ES-I3 (cell line): ENCODE results near the gene HOXB3.
A peak's percentile ranks its signal among the peaks of the same experiment; 100 is the strongest.

ENCODE experiments used
- H3K36me3 ChIP-seq: 2 replicates; pipeline ENCODE4 v1.6.1; 2013; ENCODE audit warnings: mild to moderate bottlenecking, low read length, control low read depth, moderate library complexity; ENCODE audit not compliant: insufficient read depth
- H3K4me1 ChIP-seq: 2 replicates; pipeline ENCODE4 v1.6.1; 2013; ENCODE audit warnings: mild to moderate bottlenecking, control low read depth, low read length; ENCODE audit not compliant: insufficient read depth
- H3K9ac ChIP-seq: 2 replicates; pipeline ENCODE4 v1.6.1; 2013; ENCODE audit warnings: low read depth, mild to moderate bottlenecking, low read length, moderate library complexity
- H3K9me3 ChIP-seq: 2 replicates; pipeline ENCODE4 v1.6.1; 2013; ENCODE audit warnings: mild to moderate bottlenecking, low read length, moderate library complexity; ENCODE audit not compliant: control insufficient read depth, insufficient read depth

The HOXB3 gene

DNA sequence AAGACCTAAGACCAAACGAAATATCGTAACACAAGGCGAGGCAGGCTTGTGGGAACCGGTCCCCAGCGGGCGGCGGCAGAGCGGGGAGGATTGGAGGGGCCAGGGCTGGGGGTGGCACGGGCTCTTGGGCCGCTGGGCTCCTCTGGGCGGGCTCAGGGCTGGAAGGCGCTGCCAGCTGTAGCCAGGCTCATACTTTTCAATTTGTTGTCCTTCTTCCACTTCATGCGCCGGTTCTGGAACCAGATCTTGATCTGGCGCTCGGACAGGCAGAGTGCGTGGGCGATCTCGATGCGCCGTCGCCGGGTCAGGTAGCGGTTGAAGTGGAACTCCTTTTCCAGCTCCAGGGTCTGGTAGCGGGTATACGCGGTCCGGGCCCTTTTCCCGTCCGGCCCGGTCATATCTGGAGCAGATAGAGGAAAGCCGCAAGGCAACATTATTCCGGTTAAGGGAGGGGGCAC lies 2.0 kb upstream of the HOXB3 start:
- peaks cover 16% of the 10 kb centered on the region for H3K4me1 ChIP-seq

DNA sequence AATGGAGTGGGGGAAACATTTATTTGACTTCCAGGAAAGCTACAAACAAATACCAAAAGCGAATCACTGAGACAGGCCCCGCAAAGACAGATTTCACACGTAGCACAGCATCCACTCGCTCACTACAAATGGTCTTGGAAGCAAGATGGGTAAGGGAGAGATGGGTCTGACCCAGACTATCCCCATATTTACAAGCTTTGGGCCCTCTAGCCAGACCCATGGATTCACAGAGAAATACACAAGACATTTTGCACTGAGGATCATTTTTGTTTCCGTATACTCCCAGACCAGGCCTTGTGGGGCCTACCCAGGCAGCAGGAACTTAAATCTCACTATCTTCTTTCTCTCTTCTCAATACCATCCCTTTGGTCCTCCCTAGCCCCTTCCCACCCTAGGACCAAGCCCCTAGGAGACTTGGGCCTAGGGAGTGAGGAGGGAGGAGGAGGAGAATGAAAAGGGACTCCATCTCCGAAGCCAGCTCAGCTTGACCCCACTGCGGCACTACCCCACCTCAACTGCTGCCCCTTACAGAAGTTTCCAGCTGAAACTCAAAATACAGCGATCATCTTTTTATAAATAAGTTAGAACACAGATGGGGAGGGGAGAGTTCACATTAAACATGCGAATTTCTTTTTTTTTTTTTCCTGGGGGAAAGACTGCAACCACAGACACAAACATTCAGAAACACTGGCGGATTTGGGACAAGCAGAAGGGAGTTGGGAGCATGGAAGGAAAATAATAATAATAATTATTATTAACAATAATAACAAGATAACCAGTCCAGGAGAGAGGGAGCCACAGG lies 1.4 kb upstream of the HOXB3 start:
- Histone ChIP-seq H3K4me1 (peaks cover 15% of the 10 kb centered on the region), H3K36me3 (no peaks in the 10 kb centered on the region), H3K9me3 (no peaks in the 10 kb centered on the region), H3K9ac (no peak overlapping the region)

More for the DNA sequence above, 2.0 kb upstream of the HOXB3 start:
- H3K9ac ChIP-seq = no peak overlapping the region
- no peaks in the 10 kb centered on the region for H3K36me3 ChIP-seq
- H3K9me3 ChIP-seq = no peaks in the 10 kb centered on the region

- no peaks in the 10 kb centered on the region for H3K36me3 ChIP-seq
- no peaks in the 10 kb centered on the region for H3K9me3 ChIP-seq
- H3K9ac ChIP-seq = no peak overlapping the region
- peaks cover 19% of the 10 kb centered on the region for H3K4me1 ChIP-seq
Measured at GRCh38 chr17:48590607-48591161, 643 bp upstream of the HOXB3 start.

- H3K9me3 ChIP-seq = no peaks in the 10 kb centered on the region
- H3K9ac ChIP-seq = no peak overlapping the region
- no peaks in the 10 kb centered on the region for H3K36me3 ChIP-seq
- peaks cover 11% of the 10 kb centered on the region for H3K4me1 ChIP-seq
Measured at GRCh38 chr17:48589060-48589830, 796 bp downstream of the HOXB3 start.

- no peaks in the 10 kb centered on the region for H3K36me3 ChIP-seq
- H3K9ac ChIP-seq = no peak overlapping the region
- H3K4me1 ChIP-seq = peaks cover 9% of the 10 kb centered on the region
- no peaks in the 10 kb centered on the region for H3K9me3 ChIP-seq
Measured at GRCh38 chr17:48588528-48588927, 1.5 kb downstream of the HOXB3 start.

DNA sequence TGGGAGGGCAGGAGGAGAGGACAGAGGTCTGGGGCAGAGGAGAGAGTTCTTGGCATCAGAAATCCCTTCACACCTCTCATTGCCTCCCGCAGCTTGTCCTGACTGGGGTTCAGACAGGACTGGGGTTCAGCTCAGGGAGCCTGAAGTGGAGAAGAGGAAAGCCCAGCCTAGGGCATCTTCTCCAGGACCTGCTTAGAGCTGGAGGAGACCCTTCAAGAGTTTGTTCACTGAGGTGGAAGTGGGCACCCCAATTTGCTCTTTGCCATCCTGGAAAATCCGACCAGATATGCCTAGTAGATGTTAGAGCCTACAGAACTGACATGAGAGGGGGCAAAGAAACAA lies 2.0 kb downstream of the HOXB3 start:
- Histone ChIP-seq H3K36me3 (no peaks in the 10 kb centered on the region), H3K4me1 (peaks cover 9% of the 10 kb centered on the region), H3K9ac (no peak overlapping the region), H3K9me3 (no peaks in the 10 kb centered on the region)

- peaks cover 4% of the 10 kb centered on the region for H3K4me1 ChIP-seq
- no peaks in the 10 kb centered on the region for H3K36me3 ChIP-seq
- H3K9ac ChIP-seq = no peak overlapping the region
- H3K9me3 ChIP-seq = no peaks in the 10 kb centered on the region
Measured at GRCh38 chr17:48587276-48588073, 2.6 kb downstream of the HOXB3 start.

GRCh38 chr17:48586355-48587258 lies 3.4 kb downstream of the HOXB3 start:
- peak overlapping the region; percentile 40; the same call in 1 of the 2 replicates for H3K9ac ChIP-seq
- H3K9me3 ChIP-seq = no peaks in the 10 kb centered on the region
- peaks cover 4% of the 10 kb centered on the region for H3K4me1 ChIP-seq
- H3K36me3 ChIP-seq = no peaks in the 10 kb centered on the region

DNA sequence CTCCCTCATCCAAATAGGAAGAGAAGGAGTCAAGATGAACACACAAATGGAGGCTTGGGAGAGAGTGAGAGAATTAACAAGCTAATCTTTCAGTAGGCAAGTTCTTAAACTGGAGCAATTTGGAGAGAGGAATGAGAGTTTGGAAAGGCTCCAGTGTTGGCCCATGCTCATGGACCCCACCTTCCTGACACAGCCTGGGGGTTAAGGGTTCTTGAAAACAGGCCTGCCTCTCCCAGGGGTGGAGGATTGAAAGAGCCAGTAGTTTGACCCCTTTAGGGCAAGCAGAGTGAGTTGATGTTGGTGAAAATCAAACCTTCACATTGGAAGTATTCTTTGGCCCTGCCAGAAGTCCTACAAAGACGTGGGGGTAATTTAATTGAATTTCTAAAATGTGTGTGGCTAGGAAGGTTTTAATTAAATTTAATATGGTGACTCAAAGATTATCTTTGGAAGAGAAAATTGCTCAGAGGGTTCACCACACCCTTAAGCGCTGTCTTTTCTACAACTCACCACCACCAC lies 5.8 kb downstream of the HOXB3 start:
- peaks cover 4% of the 10 kb centered on the region for H3K4me1 ChIP-seq
- H3K36me3 ChIP-seq = no peaks in the 10 kb centered on the region
- no peak overlapping the region for H3K9ac ChIP-seq
- no peaks in the 10 kb centered on the region for H3K9me3 ChIP-seq

- Histone ChIP-seq H3K36me3 (no peaks in the 10 kb centered on the region), H3K9me3 (no peaks in the 10 kb centered on the region), H3K9ac (no peak overlapping the region), H3K4me1 (peaks cover 4% of the 10 kb centered on the region; the same call in 1 of the 2 replicates)
Measured at GRCh38 chr17:48583708-48584222, 6.3 kb downstream of the HOXB3 start.

DNA sequence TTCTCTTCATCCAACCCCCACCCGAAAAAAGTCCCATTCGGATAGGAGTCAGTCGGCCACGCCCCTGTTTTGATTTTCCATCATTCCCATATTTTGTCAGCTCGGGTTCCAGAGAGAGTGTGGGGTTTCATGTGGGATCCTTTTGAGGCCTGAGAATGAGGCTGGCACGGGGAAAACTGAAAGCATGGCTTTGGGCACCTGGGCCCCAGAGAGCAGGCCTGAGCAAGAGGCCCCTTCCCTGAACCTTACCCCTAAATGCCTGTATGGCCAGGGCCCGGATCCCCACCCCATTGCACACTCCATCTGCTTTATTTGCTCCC lies 7.3 kb downstream of the HOXB3 start:
- H3K9me3 ChIP-seq = no peaks in the 10 kb centered on the region
- H3K36me3 ChIP-seq = no peaks in the 10 kb centered on the region
- no peak overlapping the region for H3K9ac ChIP-seq
- H3K4me1 ChIP-seq = peaks cover 4% of the 10 kb centered on the region; the same call in 1 of the 2 replicates

GRCh38 chr17:48579760-48580554 lies 10.1 kb downstream of the HOXB3 start:
- Histone ChIP-seq H3K9ac (no peak overlapping the region), H3K36me3 (no peaks in the 10 kb centered on the region), H3K9me3 (no peaks in the 10 kb centered on the region), H3K4me1 (no peaks in the 10 kb centered on the region; the same call in 1 of the 2 replicates)

GRCh38 chr17:48579471-48579759 lies 10.6 kb downstream of the HOXB3 start:
- Histone ChIP-seq H3K9ac (no peak overlapping the region), H3K36me3 (no peaks in the 10 kb centered on the region), H3K9me3 (no peaks in the 10 kb centered on the region), H3K4me1 (peaks cover 2% of the 10 kb centered on the region; the same call in 1 of the 2 replicates)
